ENCODE measurements around the gene DSC3.

GRCh38 chr18:30982285-30982992 is 60.1 kb downstream of the DSC3 start:
- no peak for TF ChIP-seq POLR2A (IDR thresholded peaks at IDR 0.05; ENCODE audit: low read depth, low read length)
- TF ChIP-seq POLR2AphosphoS5 (IDR thresholded peaks at IDR 0.05; ENCODE audit: low read depth, low read length) = no peak

All from GM12892 (cell line).